Mesenchymal stem cell (in vitro differentiated cells and primary cell): ENCODE data around the gene HJURP.

Source experiments
- DNase-seq: peaks from one replicate; pipeline ENCODE4 v3.0.0-alpha.2; 2013
- H2AFZ ChIP-seq: one replicate; pipeline ENCODE4 v1.6.1; 2013; ENCODE audit warnings: low read depth, mild to moderate bottlenecking, control low read depth, inconsistent platforms, low read length, moderate library complexity
- H2AK5ac ChIP-seq: 2 replicates; pipeline ENCODE4 v1.6.1; 2013; ENCODE audit warnings: low read length, moderate library complexity, mild to moderate bottlenecking, inconsistent platforms; ENCODE audit not compliant: severe bottlenecking
- H2BK120ac ChIP-seq: one replicate; pipeline ENCODE4 v1.6.1; 2013; ENCODE audit warnings: low read depth, mild to moderate bottlenecking, inconsistent platforms, low read length, moderate library complexity
- H2BK12ac ChIP-seq, 2 experiments: one replicate each; pipeline ENCODE4 v1.6.1; 2013; ENCODE audit warnings: inconsistent platforms in 2 of 2, low read length in 2 of 2, mild to moderate bottlenecking in 2 of 2, moderate library complexity in 2 of 2, control low read depth in 1 of 2
- H2BK15ac ChIP-seq: one replicate; pipeline ENCODE4 v1.6.1; 2013; ENCODE audit warnings: mild to moderate bottlenecking, low read depth, inconsistent platforms; ENCODE audit not compliant: poor library complexity, severe bottlenecking
- H2BK5ac ChIP-seq: 2 replicates; pipeline ENCODE4 v1.6.1; 2013; ENCODE audit warnings: low read depth, mild to moderate bottlenecking, low read length, control low read depth, inconsistent platforms; ENCODE audit not compliant: poor library complexity, severe bottlenecking
- H3K14ac ChIP-seq, 2 experiments: one replicate each; pipeline ENCODE4 v1.6.1; 2013; ENCODE audit warnings: inconsistent platforms in 2 of 2, low read length in 2 of 2, control low read depth in 1 of 2, mild to moderate bottlenecking in 1 of 2, moderate library complexity in 1 of 2
- H3K18ac ChIP-seq, 2 experiments: one replicate each; pipeline ENCODE4 v1.6.1; 2013; ENCODE audit warnings: inconsistent platforms in 2 of 2, low read length in 2 of 2, control low read depth in 1 of 2, low read depth in 1 of 2, mild to moderate bottlenecking in 1 of 2
- H3K23ac ChIP-seq, 2 experiments: one replicate each; pipeline ENCODE4 v1.6.1; 2013; ENCODE audit warnings: inconsistent platforms in 2 of 2, low read length in 2 of 2, mild to moderate bottlenecking in 2 of 2, moderate library complexity in 2 of 2, control low read depth in 1 of 2
- H3K27ac ChIP-seq: 2 replicates; pipeline ENCODE4 v1.5.1; 2013; ENCODE audit warnings: mild to moderate bottlenecking, moderate library complexity, low read length, control low read depth, inconsistent platforms; ENCODE audit not compliant: poor library complexity, severe bottlenecking
- H3K27me3 ChIP-seq, 2 experiments: 2 replicates each; pipeline versions ENCODE4 v1.6.1 to v1.7.0; 2013; ENCODE audit warnings: low read length in 2 of 2, mild to moderate bottlenecking in 2 of 2, moderate library complexity in 2 of 2, control low read depth in 1 of 2, inconsistent platforms in 1 of 2; ENCODE audit not compliant: control insufficient read depth in 1 of 2, insufficient read depth in 1 of 2
- H3K36me3 ChIP-seq, 2 experiments: 2 replicates each; pipeline versions ENCODE4 v1.6.1 to v1.7.0; 2013; ENCODE audit warnings: low read length in 2 of 2, control low read depth in 1 of 2, inconsistent platforms in 1 of 2, low read depth in 1 of 2, mild to moderate bottlenecking in 1 of 2; ENCODE audit not compliant: insufficient read depth in 2 of 2, control insufficient read depth in 1 of 2
- H3K4ac ChIP-seq, 2 experiments: one replicate each; pipeline ENCODE4 v1.6.1; 2013; ENCODE audit warnings: inconsistent platforms in 2 of 2, low read length in 2 of 2, mild to moderate bottlenecking in 2 of 2, moderate library complexity in 2 of 2, control low read depth in 1 of 2, low read depth in 1 of 2
- H3K4me1 ChIP-seq: 2 replicates; pipeline ENCODE4 v1.6.1; 2013; ENCODE audit warnings: low read depth, low read length, control low read depth; ENCODE audit not compliant: control insufficient read depth, insufficient read depth
- H3K4me2 ChIP-seq: 2 replicates; pipeline ENCODE4 v1.6.1; 2013; ENCODE audit warnings: low read length, mild to moderate bottlenecking, inconsistent platforms; ENCODE audit not compliant: poor library complexity, severe bottlenecking
- H3K4me3 ChIP-seq, 2 experiments: 2 replicates each; pipeline versions ENCODE4 v1.5.1 to v1.7.0; 2013; ENCODE audit warnings: low read length in 2 of 2, mild to moderate bottlenecking in 2 of 2, control low read depth in 1 of 2, low read depth in 1 of 2; ENCODE audit not compliant: insufficient read depth in 1 of 2
- H3K79me1 ChIP-seq: replicated peaks from 2 replicates; pipeline ENCODE4 v1.6.1; 2013; ENCODE audit warnings: mild to moderate bottlenecking, control low read depth, low read length, inconsistent platforms; ENCODE audit not compliant: poor library complexity, severe bottlenecking
- H3K9ac ChIP-seq: 2 replicates; pipeline ENCODE4 v1.7.0; 2013; ENCODE audit warnings: mild to moderate bottlenecking, low read length, moderate library complexity
- H3K9me3 ChIP-seq: 2 replicates; pipeline ENCODE4 v1.7.0; 2013; ENCODE audit warnings: mild to moderate bottlenecking, low read length; ENCODE audit not compliant: control insufficient read depth
- H4K8ac ChIP-seq: one replicate; pipeline ENCODE4 v1.6.1; 2013; ENCODE audit warnings: inconsistent platforms, mild to moderate bottlenecking, low read length, moderate library complexity
- H4K91ac ChIP-seq: one replicate; pipeline ENCODE4 v1.6.1; 2013; ENCODE audit warnings: mild to moderate bottlenecking, low read length, inconsistent platforms
- WGBS: methylation state at CpG from one replicate; pipeline ENCODE4 v1.1.7; 2013; ENCODE audit warnings: mixed read lengths; 5-methylcytosine and 5-hydroxymethylcytosine counted together

The HJURP gene

DNA sequence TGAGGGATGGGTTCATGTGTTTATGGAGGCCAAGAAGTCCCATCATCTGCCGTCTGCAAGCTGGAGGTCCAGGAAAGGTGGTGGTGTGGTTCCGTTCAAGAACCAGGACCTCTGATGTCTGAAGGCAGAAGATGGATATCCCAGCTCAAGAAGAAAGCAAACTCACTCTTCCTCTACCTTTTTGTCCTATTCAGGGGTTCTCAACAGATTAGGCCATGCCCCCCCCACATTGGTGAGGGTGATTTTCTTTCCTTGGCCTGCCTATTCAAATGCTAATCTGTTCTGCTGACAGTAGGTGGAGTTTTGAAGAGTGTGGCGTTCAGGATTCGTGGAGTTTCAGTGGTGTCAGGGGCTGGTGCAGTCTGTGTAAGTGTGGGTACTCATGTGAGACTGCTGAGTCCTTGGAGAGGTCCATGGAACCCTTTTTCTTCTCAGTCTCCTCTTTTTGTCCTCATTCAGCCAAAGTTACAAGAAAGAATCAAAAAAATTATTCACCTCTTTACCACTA lies 8.0 kb upstream of the HJURP start:
- 100% methylated on average over 2 of the region's 4 CpGs for WGBS
- Histone ChIP-seq H3K9me3 (no peaks in the 10 kb centered on the region), H3K79me1 (no peaks in the 10 kb centered on the region), H3K14ac (no peak overlapping the region), H3K18ac (no peak overlapping the region), H3K9ac (no peak overlapping the region), H2BK15ac (no peak overlapping the region), H4K91ac (no peak overlapping the region), H2BK12ac (no peak overlapping the region), H2AFZ (no peak overlapping the region), H2AK5ac (no peak overlapping the region), H2BK120ac (no peak overlapping the region), H3K4me1 (no peaks in the 10 kb centered on the region), H4K8ac (no peak overlapping the region), H3K36me3 (peaks cover 3 to 14% of the 10 kb centered on the region in 2 experiments), H2BK5ac (no peak overlapping the region), H3K4ac (no peak overlapping the region), H3K27me3 (no peaks in the 10 kb centered on the region), H3K4me3 (no peak overlapping the region), H3K4me2 (no peak overlapping the region), H3K23ac (no peak overlapping the region), H3K27ac (no peak overlapping the region)
- no peak for DNase-seq

DNA sequence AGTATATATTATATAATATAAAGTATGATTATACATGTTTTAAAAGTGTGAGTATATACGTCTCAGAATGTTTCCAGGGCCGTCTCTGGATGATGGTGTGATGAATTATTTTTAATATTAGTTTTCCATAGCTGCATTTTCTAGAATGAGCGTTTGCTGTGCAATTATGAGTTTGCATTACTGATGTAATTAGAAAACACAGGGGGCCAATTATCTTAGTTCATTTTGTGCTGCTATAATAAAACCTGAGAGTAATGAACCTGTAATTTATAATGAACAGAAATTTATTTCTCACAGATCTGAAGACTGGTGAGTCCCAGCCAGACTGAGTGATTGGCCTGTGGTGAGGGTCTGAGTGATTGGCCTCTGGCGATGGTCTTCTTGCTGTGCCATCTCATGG lies 4.0 kb upstream of the HJURP start:
- no peak overlapping the region for H2BK120ac ChIP-seq
- H2AFZ ChIP-seq = no peak overlapping the region
- H3K27ac ChIP-seq = no peak overlapping the region
- peaks cover 3% of the 10 kb centered on the region for H3K79me1 ChIP-seq
- H3K27me3 ChIP-seq = no peaks in the 10 kb centered on the region
- H2AK5ac ChIP-seq = no peak overlapping the region
- H2BK12ac ChIP-seq = no peak overlapping the region
- H3K9me3 ChIP-seq = no peaks in the 10 kb centered on the region
- H3K9ac ChIP-seq = no peak overlapping the region
- H3K18ac ChIP-seq = no peak overlapping the region
- no peaks in the 10 kb centered on the region for H3K36me3 ChIP-seq
- peaks cover 4% of the 10 kb centered on the region for H3K4me1 ChIP-seq
- H2BK15ac ChIP-seq = no peak overlapping the region
- no peak overlapping the region for H3K4me2 ChIP-seq
- H3K14ac ChIP-seq = no peak overlapping the region
- no peak overlapping the region for H2BK5ac ChIP-seq
- WGBS = 88% methylated on average over 4 of the region's 4 CpGs
- no peak overlapping the region for H3K4ac ChIP-seq
- no peak overlapping the region for H3K4me3 ChIP-seq
- no peak overlapping the region for H4K8ac ChIP-seq
- no peak overlapping the region for H3K23ac ChIP-seq
- H4K91ac ChIP-seq = no peak overlapping the region
- DNase-seq = no peak

DNA sequence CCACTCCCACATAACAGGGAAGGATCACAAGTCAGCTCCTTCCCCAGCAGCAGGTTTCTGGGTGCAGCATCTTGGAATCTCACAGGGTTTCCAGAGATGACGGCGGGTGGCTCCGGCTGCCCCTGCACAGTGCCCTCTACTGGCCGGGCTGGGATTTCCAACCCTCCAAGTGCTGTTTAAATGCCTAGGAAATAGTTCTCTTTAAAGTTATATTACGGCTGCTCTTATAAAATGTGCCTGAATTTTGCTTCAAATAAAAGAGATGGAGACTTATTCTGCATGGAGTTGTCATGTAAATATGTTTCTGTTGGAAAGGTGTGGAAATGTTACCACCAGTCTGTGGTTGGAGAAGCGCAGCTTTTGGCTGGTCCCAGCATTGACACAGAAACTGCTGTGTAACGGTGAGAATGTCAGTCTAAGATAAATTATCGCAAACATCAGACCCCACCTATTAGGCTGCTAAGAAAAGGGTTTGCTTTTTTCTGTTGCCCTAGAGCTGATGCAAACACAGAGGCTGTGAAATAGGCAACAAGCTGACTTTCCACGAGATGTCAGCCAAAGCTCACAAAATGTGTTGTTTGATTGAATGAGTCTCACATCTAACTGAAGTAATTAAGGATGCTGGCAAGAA lies 3.3 kb upstream of the HJURP start:
- H2BK5ac ChIP-seq = no peak overlapping the region
- H3K9ac ChIP-seq = no peak overlapping the region
- H2AK5ac ChIP-seq = no peak overlapping the region
- H3K14ac ChIP-seq = no peak overlapping the region
- no peaks in the 10 kb centered on the region for H3K9me3 ChIP-seq
- no peak overlapping the region for H2AFZ ChIP-seq
- H4K91ac ChIP-seq = no peak overlapping the region
- H3K4ac ChIP-seq = no peak overlapping the region
- no peak overlapping the region for H3K27ac ChIP-seq
- H4K8ac ChIP-seq = no peak overlapping the region
- WGBS = 50% methylated on average over 9 of the region's 9 CpGs
- no peak overlapping the region for H2BK120ac ChIP-seq
- DNase-seq = peak; percentile 18
- no peak overlapping the region for H3K23ac ChIP-seq
- H3K27me3 ChIP-seq = no peaks in the 10 kb centered on the region
- H2BK12ac ChIP-seq = no peak overlapping the region
- H3K18ac ChIP-seq = no peak overlapping the region
- no peak overlapping the region for H2BK15ac ChIP-seq
- peaks cover 4% of the 10 kb centered on the region for H3K4me1 ChIP-seq
- no peak overlapping the region for H3K4me3 ChIP-seq
- H3K36me3 ChIP-seq = no peaks in the 10 kb centered on the region
- H3K79me1 ChIP-seq = peaks cover 3% of the 10 kb centered on the region
- no peak overlapping the region for H3K4me2 ChIP-seq

DNA sequence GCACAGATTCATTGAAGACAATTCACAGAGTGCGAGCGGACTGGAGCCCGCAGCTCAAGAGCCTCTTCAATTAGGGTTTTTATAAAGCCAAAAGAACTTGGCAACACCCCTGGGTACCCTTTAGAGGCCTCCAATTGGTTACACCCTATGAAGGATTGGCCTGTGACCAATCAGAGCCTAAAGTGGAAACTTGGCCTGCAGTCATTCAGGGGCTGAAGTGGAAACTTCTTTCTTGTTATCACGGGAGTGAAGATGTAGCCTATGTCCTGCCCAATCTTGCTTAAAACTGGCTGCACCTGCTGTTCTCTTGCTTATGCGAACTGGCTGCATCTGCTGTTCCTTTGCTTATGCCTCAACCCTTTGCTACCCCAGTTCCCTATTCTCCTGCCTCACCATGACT lies 1.8 kb upstream of the HJURP start:
- no peak overlapping the region for H3K14ac ChIP-seq
- no peak overlapping the region for H2AK5ac ChIP-seq
- no peaks in the 10 kb centered on the region for H3K27me3 ChIP-seq
- no peak overlapping the region for H2BK5ac ChIP-seq
- H3K27ac ChIP-seq = no peak overlapping the region
- no peak overlapping the region for H2BK12ac ChIP-seq
- no peak overlapping the region for H3K9ac ChIP-seq
- H2BK15ac ChIP-seq = no peak overlapping the region
- no peaks in the 10 kb centered on the region for H3K36me3 ChIP-seq
- no peak for DNase-seq
- H3K4ac ChIP-seq = no peak overlapping the region
- H4K91ac ChIP-seq = no peak overlapping the region
- peaks cover 3% of the 10 kb centered on the region for H3K79me1 ChIP-seq
- H4K8ac ChIP-seq = no peak overlapping the region
- no peak overlapping the region for H3K23ac ChIP-seq
- H3K4me3 ChIP-seq = no peak overlapping the region
- H3K4me2 ChIP-seq = no peak overlapping the region
- H3K18ac ChIP-seq = no peak overlapping the region
- H3K9me3 ChIP-seq = no peaks in the 10 kb centered on the region
- no peak overlapping the region for H2AFZ ChIP-seq
- no peak overlapping the region for H2BK120ac ChIP-seq
- H3K4me1 ChIP-seq = peaks cover 4% of the 10 kb centered on the region
- 99% methylated on average over 5 of the region's 5 CpGs for WGBS
